ENCODE data around the gene MOGAT3. TPM values are rescaled to one million over a fixed set of nuclear protein-coding genes. Genes with fewer than 3 reads are reported as not detected.

The MOGAT3 gene
- total and polyA plus RNA-seq, 9 of the 15 experiments (the other 6 are each of a cell fraction or from before 2014, with no cell fraction given): 0.07 to 0.17 (median 0.13) TPM; not detected in 6

GRCh38 chr7:101171442-101171837, 29.4 kb downstream of the MOGAT3 start (continued):
- TF ChIP-seq, protein P1, sequence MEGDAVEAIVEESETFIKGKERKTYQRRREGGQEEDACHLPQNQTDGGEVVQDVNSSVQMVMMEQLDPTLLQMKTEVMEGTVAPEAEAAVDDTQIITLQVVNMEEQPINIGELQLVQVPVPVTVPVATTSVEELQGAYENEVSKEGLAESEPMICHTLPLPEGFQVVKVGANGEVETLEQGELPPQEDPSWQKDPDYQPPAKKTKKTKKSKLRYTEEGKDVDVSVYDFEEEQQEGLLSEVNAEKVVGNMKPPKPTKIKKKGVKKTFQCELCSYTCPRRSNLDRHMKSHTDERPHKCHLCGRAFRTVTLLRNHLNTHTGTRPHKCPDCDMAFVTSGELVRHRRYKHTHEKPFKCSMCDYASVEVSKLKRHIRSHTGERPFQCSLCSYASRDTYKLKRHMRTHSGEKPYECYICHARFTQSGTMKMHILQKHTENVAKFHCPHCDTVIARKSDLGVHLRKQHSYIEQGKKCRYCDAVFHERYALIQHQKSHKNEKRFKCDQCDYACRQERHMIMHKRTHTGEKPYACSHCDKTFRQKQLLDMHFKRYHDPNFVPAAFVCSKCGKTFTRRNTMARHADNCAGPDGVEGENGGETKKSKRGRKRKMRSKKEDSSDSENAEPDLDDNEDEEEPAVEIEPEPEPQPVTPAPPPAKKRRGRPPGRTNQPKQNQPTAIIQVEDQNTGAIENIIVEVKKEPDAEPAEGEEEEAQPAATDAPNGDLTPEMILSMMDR (IDR thresholded peaks at IDR 0.05 in 2 of 3, conservative IDR thresholded peaks at IDR 0.05 in 1 of 3; ENCODE audit: insufficient read depth in 2 of 3, low read depth in 1 of 3, low read length in 3 of 3): peak; percentile 38 to 43 (median 42); a peak in 5 of 6 replicates
- TF ChIP-seq SMARCA5 (IDR thresholded peaks at IDR 0.05) (no peak), YBX1 (IDR thresholded peaks at IDR 0.05) (no peak), GTF2F1 (IDR thresholded peaks at IDR 0.05; ENCODE audit: low read depth, low read length) (no peak), ZFP36 (IDR thresholded peaks at IDR 0.05; ENCODE audit: low read depth, low read length, partially characterized antibody) (no peak)
- TF ChIP-seq, protein P2, sequence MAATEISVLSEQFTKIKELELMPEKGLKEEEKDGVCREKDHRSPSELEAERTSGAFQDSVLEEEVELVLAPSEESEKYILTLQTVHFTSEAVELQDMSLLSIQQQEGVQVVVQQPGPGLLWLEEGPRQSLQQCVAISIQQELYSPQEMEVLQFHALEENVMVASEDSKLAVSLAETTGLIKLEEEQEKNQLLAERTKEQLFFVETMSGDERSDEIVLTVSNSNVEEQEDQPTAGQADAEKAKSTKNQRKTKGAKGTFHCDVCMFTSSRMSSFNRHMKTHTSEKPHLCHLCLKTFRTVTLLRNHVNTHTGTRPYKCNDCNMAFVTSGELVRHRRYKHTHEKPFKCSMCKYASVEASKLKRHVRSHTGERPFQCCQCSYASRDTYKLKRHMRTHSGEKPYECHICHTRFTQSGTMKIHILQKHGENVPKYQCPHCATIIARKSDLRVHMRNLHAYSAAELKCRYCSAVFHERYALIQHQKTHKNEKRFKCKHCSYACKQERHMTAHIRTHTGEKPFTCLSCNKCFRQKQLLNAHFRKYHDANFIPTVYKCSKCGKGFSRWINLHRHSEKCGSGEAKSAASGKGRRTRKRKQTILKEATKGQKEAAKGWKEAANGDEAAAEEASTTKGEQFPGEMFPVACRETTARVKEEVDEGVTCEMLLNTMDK (IDR thresholded peaks at IDR 0.05; ENCODE audit: borderline replicate concordance, insufficient read depth, low read depth, low read length, poor library complexity, severe bottlenecking): peak; percentile 12
- TF ChIP-seq, protein P3, sequence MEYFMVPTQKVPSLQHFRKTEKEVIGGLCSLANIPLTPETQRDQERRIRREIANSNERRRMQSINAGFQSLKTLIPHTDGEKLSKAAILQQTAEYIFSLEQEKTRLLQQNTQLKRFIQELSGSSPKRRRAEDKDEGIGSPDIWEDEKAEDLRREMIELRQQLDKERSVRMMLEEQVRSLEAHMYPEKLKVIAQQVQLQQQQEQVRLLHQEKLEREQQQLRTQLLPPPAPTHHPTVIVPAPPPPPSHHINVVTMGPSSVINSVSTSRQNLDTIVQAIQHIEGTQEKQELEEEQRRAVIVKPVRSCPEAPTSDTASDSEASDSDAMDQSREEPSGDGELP (CRISPR knock-in tag; IDR thresholded peaks at IDR 0.05; ENCODE audit: borderline replicate concordance): no peak
- TF ChIP-seq, protein P4, sequence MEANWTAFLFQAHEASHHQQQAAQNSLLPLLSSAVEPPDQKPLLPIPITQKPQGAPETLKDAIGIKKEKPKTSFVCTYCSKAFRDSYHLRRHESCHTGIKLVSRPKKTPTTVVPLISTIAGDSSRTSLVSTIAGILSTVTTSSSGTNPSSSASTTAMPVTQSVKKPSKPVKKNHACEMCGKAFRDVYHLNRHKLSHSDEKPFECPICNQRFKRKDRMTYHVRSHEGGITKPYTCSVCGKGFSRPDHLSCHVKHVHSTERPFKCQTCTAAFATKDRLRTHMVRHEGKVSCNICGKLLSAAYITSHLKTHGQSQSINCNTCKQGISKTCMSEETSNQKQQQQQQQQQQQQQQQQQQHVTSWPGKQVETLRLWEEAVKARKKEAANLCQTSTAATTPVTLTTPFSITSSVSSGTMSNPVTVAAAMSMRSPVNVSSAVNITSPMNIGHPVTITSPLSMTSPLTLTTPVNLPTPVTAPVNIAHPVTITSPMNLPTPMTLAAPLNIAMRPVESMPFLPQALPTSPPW (CRISPR knock-in tag; IDR thresholded peaks at IDR 0.05): peak; percentile 37; the same call in 1 of the 2 replicates

Measured in K562 (cell line).